WTC11 (cell line): ENCODE measurements around the gene ELOVL5. TPM values are rescaled to one million over a fixed set of nuclear protein-coding genes. Genes with fewer than 3 reads are reported as not detected.

Experiments
- ATAC-seq: fragments of 200-7000 bp; cut with Tn5 transposase; 2 replicates; pipeline ENCODE4 v1.10.0; 2021; ENCODE audit warnings: mild to moderate bottlenecking, moderate library complexity
- CTCF ChIA-PET: fragments of 300-600 bp; sonication (Branson Sonifier 250); formaldehyde crosslinking; loops from one replicate; lab custom pipeline; 2021; ENCODE audit warnings: antibody characterized with exemption; lab: Charles Lee
- POLR2A ChIA-PET: fragments of 350-600 bp; sonication (Branson Sonifier 250); formaldehyde crosslinking; loops from one replicate; lab custom pipeline; 2021; ENCODE audit warnings: antibody characterized with exemption; lab: Charles Lee
- DNase-seq: peaks from one replicate; pipeline ENCODE4 v3.0.0; 2021; ENCODE audit warnings: low spot score
- H3K27ac Mint-ChIP-seq: 2 replicates; pipeline ENCODE4 v1.8.0; 2021; ENCODE audit warnings: mixed read lengths
- H3K27me3 Mint-ChIP-seq: 2 replicates; pipeline ENCODE4 v1.8.0; 2021; ENCODE audit warnings: low read depth, mild to moderate bottlenecking, moderate library complexity, mixed read lengths
- H3K36me3 Mint-ChIP-seq: 2 replicates; pipeline ENCODE4 v1.8.0; 2021; ENCODE audit warnings: mixed read lengths
- H3K4me1 Mint-ChIP-seq: 2 replicates; pipeline ENCODE4 v1.8.0; 2022; ENCODE audit warnings: mixed read lengths
- H3K4me3 Mint-ChIP-seq: 2 replicates; pipeline ENCODE4 v1.8.0; 2021; ENCODE audit warnings: mild to moderate bottlenecking, moderate library complexity, mixed read lengths
- H3K9me3 Mint-ChIP-seq: 2 replicates; pipeline ENCODE4 v1.8.0; 2021; ENCODE audit warnings: mixed read lengths
- ARID4B ChIP-seq: sonication (generic); formaldehyde crosslinking; IDR thresholded peaks from 2 replicates; pipeline ENCODE4 v1.8.0; 2023; ENCODE audit warnings: missing genetic modification reagents, mild to moderate bottlenecking, borderline replicate concordance
- ATF1 ChIP-seq: sonication (generic); formaldehyde crosslinking; IDR thresholded peaks from 2 replicates; pipeline ENCODE4 v1.8.1; 2023; ENCODE audit warnings: mild to moderate bottlenecking, moderate library complexity, missing genetic modification reagents
- CDX4 ChIP-seq: fragments of 250-450 bp; sonication (Bioruptor Pico); IDR thresholded peaks from 2 replicates; pipeline ENCODE4 v1.9.0; 2021; ENCODE audit warnings: moderate library complexity, mild to moderate bottlenecking, inconsistent platforms, borderline replicate concordance
- CTCF ChIP-seq: fragments of 200-600 bp; IDR thresholded peaks from 2 replicates; pipeline ENCODE4 v1.8.0; 2022; ENCODE audit warnings: antibody characterized with exemption
- ELF4 ChIP-seq: sonication (generic); formaldehyde crosslinking; IDR thresholded peaks from 2 replicates; pipeline ENCODE4 v1.8.1; 2022; ENCODE audit warnings: low read depth, mild to moderate bottlenecking, moderate library complexity, missing genetic modification reagents
- ERG ChIP-seq: fragments of 250-450 bp; sonication (Bioruptor Pico); IDR thresholded peaks from 2 replicates; pipeline ENCODE4 v1.8.0; 2021; ENCODE audit warnings: mild to moderate bottlenecking
- ESRRA ChIP-seq: sonication (generic); formaldehyde crosslinking; IDR thresholded peaks from 2 replicates; pipeline ENCODE4 v1.8.1; 2022; ENCODE audit warnings: mild to moderate bottlenecking, missing genetic modification reagents, borderline replicate concordance
- ETV6 ChIP-seq: sonication (generic); formaldehyde crosslinking; IDR thresholded peaks from 2 replicates; pipeline ENCODE4 v1.8.1; 2022; ENCODE audit warnings: mild to moderate bottlenecking, missing genetic modification reagents
- FOXK1 ChIP-seq: sonication (generic); formaldehyde crosslinking; IDR thresholded peaks from 2 replicates; pipeline ENCODE4 v1.8.0; 2022; ENCODE audit warnings: mild to moderate bottlenecking, moderate library complexity, missing genetic modification reagents
- GTF2I ChIP-seq: fragments of 250-450 bp; sonication (Bioruptor Pico); conservative IDR thresholded peaks from 2 replicates; pipeline ENCODE4 v1.4.0; 2021; ENCODE audit warnings: mild to moderate bottlenecking
- IRF1 ChIP-seq: sonication (generic); formaldehyde crosslinking; IDR thresholded peaks from 2 replicates; pipeline ENCODE4 v1.8.0; 2023; ENCODE audit warnings: missing genetic modification reagents
- JUN ChIP-seq: sonication (generic); formaldehyde crosslinking; IDR thresholded peaks from 2 replicates; pipeline ENCODE4 v1.8.0; 2023; ENCODE audit warnings: mild to moderate bottlenecking, missing genetic modification reagents
- KAT7 ChIP-seq: sonication (generic); formaldehyde crosslinking; IDR thresholded peaks from 2 replicates; pipeline ENCODE4 v1.8.1; 2023; ENCODE audit warnings: missing genetic modification reagents, mild to moderate bottlenecking, borderline replicate concordance
- NR1H2 ChIP-seq: sonication (generic); formaldehyde crosslinking; IDR thresholded peaks from 2 replicates; pipeline ENCODE4 v1.9.0; 2021; ENCODE audit warnings: mild to moderate bottlenecking, moderate library complexity, missing genetic modification reagents
- TEAD4 ChIP-seq: sonication (generic); formaldehyde crosslinking; IDR thresholded peaks from 2 replicates; pipeline ENCODE4 v1.8.0; 2022; ENCODE audit warnings: mild to moderate bottlenecking, missing genetic modification reagents
- USF1 ChIP-seq: sonication (generic); formaldehyde crosslinking; IDR thresholded peaks from 2 replicates; pipeline ENCODE4 v1.8.0; 2022; ENCODE audit warnings: mild to moderate bottlenecking, missing genetic modification reagents
- ZNF263 ChIP-seq: sonication (generic); formaldehyde crosslinking; IDR thresholded peaks from 2 replicates; pipeline ENCODE4 v1.8.1; 2022; ENCODE audit warnings: low read depth, mild to moderate bottlenecking, moderate library complexity, missing genetic modification reagents
- ZNF396 ChIP-seq: fragments of 250-450 bp; sonication (Bioruptor Pico); IDR thresholded peaks from 2 replicates; pipeline ENCODE4 v1.8.0; 2021; ENCODE audit warnings: mild to moderate bottlenecking, moderate library complexity, borderline replicate concordance
- ZNF423 ChIP-seq: fragments of 250-450 bp; sonication (Bioruptor Pico); IDR thresholded peaks from 2 replicates; pipeline ENCODE4 v2.1.2; 2022; ENCODE audit warnings: mild to moderate bottlenecking, moderate library complexity
- ZNF425 ChIP-seq: fragments of 250-450 bp; sonication (Bioruptor Pico); conservative IDR thresholded peaks from 2 replicates; pipeline ENCODE4 v1.9.0; 2021; ENCODE audit warnings: mild to moderate bottlenecking
- total RNA-seq: library from RNA; stranded (reverse); gene quantifications from 3 replicates; pipeline ENCODE4 v1.2.3, GENCODE V29; 2021

Gene ELOVL5
- total RNA-seq, 1 experiment from 2014 or later: 122 TPM

GRCh38 chr6:53363341-53364079 lies 14.8 kb upstream of the ELOVL5 start:
- DNase-seq (no peak), ATAC-seq (no peak)
- Mint-ChIP-seq H3K27ac (no peak overlapping the region), H3K4me3 (no peak overlapping the region), H3K27me3 (peaks cover under 1% of the 10 kb centered on the region; the same call in 1 of the 2 replicates), H3K36me3 (peaks cover 14% of the 10 kb centered on the region; the same call in 1 of the 2 replicates), H3K4me1 (peaks cover 16% of the 10 kb centered on the region), H3K9me3 (peaks cover 41% of the 10 kb centered on the region)
- ChIA-PET CTCF (interaction anchor here (1.3 kb wide), 1 partner anchor 365 kb away, joined by 3 read pairs; no protein-coding TSS in a partner anchor), POLR2A (no interaction called here)
- TF ChIP-seq ERG (CRISPR knock-in tag): no peak
- TF ChIP-seq GTF2I: no peak
- no peak for TF ChIP-seq ZNF425
- no peak for TF ChIP-seq IRF1
- no peak for TF ChIP-seq ZNF396
- TF ChIP-seq NR1H2: no peak
- no peak for TF ChIP-seq ZNF263
- no peak for TF ChIP-seq JUN (CRISPR knock-in tag)
- no peak for TF ChIP-seq ARID4B (CRISPR knock-in tag)
- TF ChIP-seq ATF1: no peak
- no peak for TF ChIP-seq FOXK1
- TF ChIP-seq TEAD4: no peak
- no peak for TF ChIP-seq ETV6 (CRISPR knock-in tag)
- TF ChIP-seq USF1 (CRISPR knock-in tag): no peak
- TF ChIP-seq CDX4: no peak

GRCh38 chr6:53361549-53362031 lies 12.8 kb upstream of the ELOVL5 start:
- DNase-seq (no peak), ATAC-seq (no peak)
- no peak for TF ChIP-seq TEAD4
- TF ChIP-seq ESRRA (CRISPR knock-in tag): no peak
- no peak for TF ChIP-seq ZNF423 (CRISPR knock-in tag)
- TF ChIP-seq ETV6 (CRISPR knock-in tag): no peak
- no peak for TF ChIP-seq KAT7 (CRISPR knock-in tag)
- TF ChIP-seq ELF4: no peak
- TF ChIP-seq CTCF: no peak
- H3K4me1 Mint-ChIP-seq: peaks cover 31% of the 10 kb centered on the region
- POLR2A ChIA-PET: no interaction called here
- H3K9me3 Mint-ChIP-seq: peaks cover 28% of the 10 kb centered on the region
- H3K36me3 Mint-ChIP-seq: peaks cover 11% of the 10 kb centered on the region; the same call in 1 of the 2 replicates
- H3K27me3 Mint-ChIP-seq: peaks cover 17% of the 10 kb centered on the region
- H3K4me3 Mint-ChIP-seq: no peak overlapping the region
- CTCF ChIA-PET: no interaction called here
- no peak overlapping the region for H3K27ac Mint-ChIP-seq
